Gastroesophageal sphincter (tissue), 4 donors: ENCODE measurements around the gene CPT2. TPM values are rescaled to one million over a fixed set of nuclear protein-coding genes. Genes with fewer than 3 reads are reported as not detected.

Source experiments
- ATAC-seq: fragments of 150-250 bp; one replicate; pipeline ENCODE4 v1.9.1; 2016; ENCODE audit warnings: mild to moderate bottlenecking, moderate library complexity
- H3K27ac ChIP-seq, 4 donors: fragments of 200-600 bp; sonication (generic) in 3 of 4; 1 replicate in 3 of 4; 2 replicates in 1 of 4; pipeline ENCODE4 v1.5.1; 2016 to 2019
- H3K27me3 ChIP-seq: fragments of 200-600 bp; sonication (generic); one replicate; pipeline ENCODE4 v1.5.1; 2019
- H3K36me3 ChIP-seq, 2 donors: fragments of 200-600 bp; sonication (generic); one replicate each; pipeline ENCODE4 v1.5.1; 2019; ENCODE audit warnings: control low read depth in 1 of 2
- H3K4me1 ChIP-seq, 3 donors: fragments of 200-600 bp; sonication (generic); 1 replicate in 2 of 3; 2 replicates in 1 of 3; pipeline ENCODE4 v1.5.1; 2016 to 2019; ENCODE audit warnings: control low read depth in 2 of 3
- H3K4me3 ChIP-seq, 2 donors: fragments of 200-600 bp; sonication (generic); one replicate each; pipeline ENCODE4 v1.5.1; 2019; ENCODE audit warnings: mild to moderate bottlenecking in 1 of 2, moderate library complexity in 1 of 2
- H3K9me3 ChIP-seq, 3 donors: fragments of 200-600 bp; sonication (generic); one replicate each; pipeline ENCODE4 v1.5.1; 2017 to 2019; ENCODE audit warnings: control low read depth in 2 of 3
- CTCF ChIP-seq, 4 experiments: fragments of 200-600 bp in 2 of 4; fragments of 450-650 bp in 2 of 4; sonication (generic) in 1 of 4; IDR thresholded peaks; one replicate each; pipeline ENCODE4 v1.5.1; 2017 to 2019; ENCODE audit warnings: antibody characterized with exemption in 4 of 4, mild to moderate bottlenecking in 2 of 4, moderate library complexity in 2 of 4
- EP300 ChIP-seq: sonication (generic); formaldehyde crosslinking; IDR thresholded peaks from one replicate; pipeline ENCODE4 v1.6.1; 2017; ENCODE audit warnings: antibody characterized with exemption, mild to moderate bottlenecking
- POLR2A ChIP-seq, 2 donors: fragments of 450-650 bp; IDR thresholded peaks; one replicate each; pipeline ENCODE4 v1.6.1; 2017; ENCODE audit warnings: antibody characterized with exemption in 2 of 2, mild to moderate bottlenecking in 2 of 2, moderate library complexity in 1 of 2
- POLR2AphosphoS5 ChIP-seq: sonication (generic); formaldehyde crosslinking; IDR thresholded peaks from one replicate; pipeline ENCODE4 v1.6.1; 2017; ENCODE audit warnings: antibody characterized with exemption
- WGBS, 2 donors: methylation state at CpG; one replicate each; pipeline ENCODE4 v1.1.5; 2018; ENCODE audit warnings: low coverage in 1 of 2; 5-methylcytosine and 5-hydroxymethylcytosine counted together
- total RNA-seq, 4 donors: library from RNA; depleted of rRNA; stranded (reverse); fragments of >200 nt; gene quantifications; one replicate each; pipeline ENCODE4 v1.1.0, GENCODE V29; 2016

Gene CPT2
- total RNA-seq, 4 donors from 2014 or later = 15.3 to 19.9 (median 17.2) TPM

- no peak for TF ChIP-seq CTCF (IDR thresholded peaks at IDR 0.05)
- TF ChIP-seq POLR2AphosphoS5 = no peak
- no peaks in the 10 kb centered on the region for H3K4me1 ChIP-seq
- H3K4me3 ChIP-seq = no peak overlapping the region
- H3K9me3 ChIP-seq = no peaks in the 10 kb centered on the region
- peaks cover 6 to 100% of the 10 kb centered on the region in 2 donors for H3K36me3 ChIP-seq
- H3K27me3 ChIP-seq = no peaks in the 10 kb centered on the region
- no peak for ATAC-seq
- WGBS, 2 donors = 92% methylated on average over 1 of the region's 1 CpG; no CpG with 5 or more reads in 1 of the 2 donors
- H3K27ac ChIP-seq = no peak overlapping the region
Measured at GRCh38 chr1:53206735-53207379, 10.2 kb downstream of the CPT2 start.

GRCh38 chr1:53207726-53208125 is 11.1 kb downstream of the CPT2 start:
- Histone ChIP-seq H3K9me3 (no peaks in the 10 kb centered on the region), H3K27ac (no peak overlapping the region), H3K4me1 (no peaks in the 10 kb centered on the region), H3K36me3 (peaks cover 0 to 100% of the 10 kb centered on the region in 2 donors), H3K4me3 (no peak overlapping the region), H3K27me3 (no peaks in the 10 kb centered on the region)
- WGBS, 2 donors = 78 to 89% methylated on average over 1 of the region's 1 CpG
- TF ChIP-seq POLR2AphosphoS5 (no peak), EP300 (no peak), CTCF (IDR thresholded peaks at IDR 0.05) (no peak), POLR2A (IDR thresholded peaks at IDR 0.05) (no peak)
- no peak for ATAC-seq

GRCh38 chr1:53210352-53210751 is 13.7 kb downstream of the CPT2 start:
- TF ChIP-seq CTCF (IDR thresholded peaks at IDR 0.05) (no peak), POLR2A (IDR thresholded peaks at IDR 0.05) (no peak), POLR2AphosphoS5 (no peak), EP300 (no peak)
- 86% methylated on average over 5 of the region's 7 CpGs; no CpG with 5 or more reads in 1 of the 2 donors for WGBS, 2 donors
- Histone ChIP-seq H3K4me3 (no peak overlapping the region), H3K27me3 (no peaks in the 10 kb centered on the region), H3K4me1 (no peaks in the 10 kb centered on the region), H3K27ac (no peak overlapping the region), H3K36me3 (peaks cover 0 to 100% of the 10 kb centered on the region in 2 donors), H3K9me3 (no peaks in the 10 kb centered on the region)
- ATAC-seq = no peak

GRCh38 chr1:53210954-53211353 is 14.3 kb downstream of the CPT2 start:
- WGBS, 2 donors = 81% methylated on average over 3 of the region's 11 CpGs; no CpG with 5 or more reads in 1 of the 2 donors
- no peaks in the 10 kb centered on the region for H3K27me3 ChIP-seq
- H3K36me3 ChIP-seq = peaks cover 0 to 100% of the 10 kb centered on the region in 2 donors
- H3K4me3 ChIP-seq = no peak overlapping the region
- ATAC-seq = no peak
- H3K27ac ChIP-seq = no peak overlapping the region
- H3K4me1 ChIP-seq = no peaks in the 10 kb centered on the region
- no peaks in the 10 kb centered on the region for H3K9me3 ChIP-seq
- TF ChIP-seq POLR2AphosphoS5 (no peak), EP300 (no peak), CTCF (IDR thresholded peaks at IDR 0.05) (no peak), POLR2A (IDR thresholded peaks at IDR 0.05) (no peak)

- TF ChIP-seq POLR2A (IDR thresholded peaks at IDR 0.05) (no peak), POLR2AphosphoS5 (no peak), CTCF (IDR thresholded peaks at IDR 0.05) (no peak), EP300 (no peak)
- 56% methylated on average over 2 of the region's 5 CpGs; no CpG with 5 or more reads in 1 of the 2 donors for WGBS, 2 donors
- Histone ChIP-seq H3K27me3 (no peaks in the 10 kb centered on the region), H3K36me3 (peaks cover 0 to 94% of the 10 kb centered on the region in 2 donors), H3K4me1 (peaks cover under 1 to 23% (median 2%) of the 10 kb centered on the region in 3 donors), H3K27ac (no peak overlapping the region), H3K4me3 (no peak overlapping the region), H3K9me3 (no peaks in the 10 kb centered on the region)
- ATAC-seq = no peak
Measured at GRCh38 chr1:53214376-53214940, 17.8 kb downstream of the CPT2 start.
